Heart right ventricle (tissue), 16 donors: ENCODE results near the gene CASKIN1. TPM values are rescaled to one million over a fixed set of nuclear protein-coding genes. Genes with fewer than 3 reads are reported as not detected.

ENCODE experiments used
- ATAC-seq, 8 donors: fragments of 200-7000 bp; cut with Tn5 transposase; one replicate each; pipeline ENCODE4 v1.9.1; 2020; ENCODE audit warnings: mild to moderate bottlenecking in 8 of 8, moderate library complexity in 8 of 8, moderate number of reproducible peaks in 1 of 8
- DNase-seq, 2 donors: peaks; one replicate each; pipeline ENCODE4 v3.0.0-alpha.2; 2020
- H3K27ac ChIP-seq, 10 donors: fragments of 200-600 bp; sonication (generic) in 2 of 10; one replicate each; pipeline versions ENCODE4 v1.5.0 to v1.8.0; 2020 to 2022; ENCODE audit warnings: mild to moderate bottlenecking in 3 of 10
- H3K27me3 ChIP-seq, 7 donors: fragments of 200-600 bp; one replicate each; pipeline ENCODE4 v1.8.0; 2021 to 2022; ENCODE audit warnings: mild to moderate bottlenecking in 2 of 7
- H3K36me3 ChIP-seq, 9 donors: fragments of 200-600 bp; sonication (generic) in 1 of 9; one replicate each; pipeline versions ENCODE4 v1.5.0 to v1.8.0; 2020 to 2022; ENCODE audit warnings: mild to moderate bottlenecking in 2 of 9
- H3K4me1 ChIP-seq, 9 donors: fragments of 200-600 bp; sonication (generic) in 1 of 9; one replicate each; pipeline versions ENCODE4 v1.5.0 to v1.8.0; 2020 to 2022; ENCODE audit warnings: mild to moderate bottlenecking in 4 of 9
- H3K4me3 ChIP-seq, 10 donors: fragments of 200-600 bp; sonication (generic) in 2 of 10; one replicate each; pipeline versions ENCODE4 v1.5.0 to v1.8.0; 2020 to 2022; ENCODE audit warnings: mild to moderate bottlenecking in 7 of 10, moderate library complexity in 2 of 10
- H3K9me3 ChIP-seq, 11 donors: fragments of 200-600 bp in 10 of 11; sonication (generic) in 2 of 11; one replicate each; pipeline versions ENCODE4 v1.5.0 to v1.8.0; 2013 to 2022; ENCODE audit warnings: mild to moderate bottlenecking in 2 of 11, control low read depth in 1 of 11, moderate library complexity in 1 of 11
- CTCF ChIP-seq, 9 donors: fragments of 200-600 bp; sonication (generic) in 2 of 9; IDR thresholded peaks; one replicate each; pipeline versions ENCODE4 v1.5.0 to v1.8.0; 2021 to 2022; ENCODE audit warnings: antibody characterized with exemption in 9 of 9, mild to moderate bottlenecking in 5 of 9, moderate library complexity in 1 of 9
- WGBS, 2 donors: extraction: QIAGEN DNeasy Blood & Tissue Kit; methylation state at CpG; one replicate each; pipeline ENCODE4 v1.1.7; 2013; ENCODE audit warnings: inconsistent platforms in 1 of 2; 5-methylcytosine and 5-hydroxymethylcytosine counted together
- intact Hi-C, 10 donors: fragments of 100-400 bp; cut with DNase I; formaldehyde crosslinking; loops; one replicate each; pipeline versions ENCODE4 v1.11.1 to v1.14.2; 2022
- polyA plus RNA-seq, 2 donors: library from polyadenylated mRNA; stranded (reverse); fragments of 200-250 nt; gene quantifications; one replicate each; pipeline ENCODE4 v1.2.3, GENCODE V29; 2013
- total RNA-seq, 10 donors: library from RNA; stranded (reverse); fragmentation: NEBNext Ultra II Directional in 3 of 10; extraction: Animal tissue kit (Norgen Biotek cat#: 25700) in 3 of 10; gene quantifications; one replicate each; pipeline versions ENCODE4 v1.2.1 to v1.2.4, GENCODE V29; 2021 to 2023
- donor health status: Arrhythmogenic right ventricular cardiomyopathy.
- donor health status: ischemic (EF 13 %, LVEDD 7.1; RV severe dilation, severe dysfunction).
- donor health status: healthy with polysubstance abuse.
- donor health status: DM: no; HTN: yes; CAD: no.
- donor health status: DM: no; HTN: no; CAD: no.
- donor health status: ischemic (EF 25% LVEDD 6.9; RV normal size, moderate dysfunction).
- donor health status: ischemic (EF 25% LVEDD 5.7; RV mildly dilated, moderate dysfunction).
- donor health status: healthy.
- donor health status: DM: yes; HTN: yes; CAD: no.
- donor health status: Ischemic cardiomyopathy.
- donor health status: ischemic (EF 35%, LVEDD 5.7; RV mildly dilated, moderate dysfunction).
- donor health status: nonischemic (EF 11% LVEDD 7.7; RV severe dilation, severe dysfunction).
- donor health status: DM: yes; HTN: yes; CAD: no.
- donor health status: PGD.
- donor health status: ischemic (EF 29% LVEDD 5.4; RV normal size, mild dysfunction).
- donor health status: nonischemic (EF 23%, LVEDD 6.1; RV moderate dilation, normal function).

Gene CASKIN1
- total and polyA plus RNA-seq, 12 donors, result 0.24 to 6.0 (median 1.1) TPM

- 79 to 82% methylated on average over 13 of the region's 13 CpGs for WGBS, 2 donors
- Histone ChIP-seq H3K4me3 (no peak overlapping the region), H3K27ac (no peak overlapping the region), H3K36me3 (peaks cover 0 to 23% (median 2%) of the 10 kb centered on the region in 9 donors), H3K9me3 (no peaks in the 10 kb centered on the region), H3K4me1 (peaks cover 35 to 80% (median 71%) of the 10 kb centered on the region in 9 donors), H3K27me3 (peaks cover 0 to 14% (median 0%) of the 10 kb centered on the region in 7 donors)
- intact Hi-C loops, result loop anchor here in 4 of 10 donors (2.0 to 10.0 kb wide), 4 partner anchors 101 to 353 kb away; partner anchors contain the start of gene ECI1 (in 1 of the 4)
- ATAC-seq (no peak), DNase-seq (no peak)
- no peak for TF ChIP-seq CTCF (IDR thresholded peaks at IDR 0.05)
Measured at GRCh38 chr16:2151188-2152091, 45.0 kb downstream of the CASKIN1 start.

DNA sequence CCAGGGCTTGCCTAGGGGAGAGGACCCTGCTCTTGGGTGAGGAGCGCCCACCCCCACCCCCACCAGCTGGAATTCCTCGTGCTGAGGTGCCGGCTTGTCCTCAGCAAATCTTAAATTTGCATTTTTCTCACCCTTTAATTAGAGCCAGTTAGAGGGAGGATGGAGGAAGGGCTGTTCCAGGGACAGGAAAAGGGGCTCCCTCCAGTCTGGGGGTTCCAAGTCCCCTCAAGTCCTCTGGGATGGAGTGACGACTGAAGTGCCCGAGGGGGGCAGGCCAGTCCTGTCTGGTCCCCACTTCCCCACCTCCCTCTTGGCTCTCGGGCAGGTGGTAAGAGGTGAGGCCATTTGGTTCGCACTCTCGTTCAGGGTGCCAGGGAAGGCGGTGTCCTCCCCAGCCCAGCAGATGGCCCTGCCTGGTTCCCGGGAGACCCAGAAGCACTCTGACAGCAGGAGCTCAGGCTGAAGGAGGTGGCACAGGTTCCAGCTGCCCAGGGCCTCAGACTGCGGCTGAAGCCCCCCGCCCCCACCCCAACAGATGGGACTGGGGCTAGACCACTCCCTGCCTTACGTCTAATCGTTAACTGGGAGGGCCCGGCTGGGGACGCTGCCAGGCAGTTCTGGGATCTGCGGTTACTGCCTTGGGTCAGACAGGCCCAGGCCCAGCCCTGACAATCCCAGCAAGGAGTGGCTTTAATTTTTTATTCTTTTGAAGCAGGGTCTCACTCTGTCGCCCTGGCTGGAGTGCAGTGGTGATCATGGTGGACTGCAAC, 45.8 kb downstream of the CASKIN1 start:
- no peak for DNase-seq
- H3K27ac ChIP-seq, result no peak overlapping the region
- H3K4me1 ChIP-seq, result peaks cover 35 to 75% (median 68%) of the 10 kb centered on the region in 9 donors
- peaks cover 0 to 23% (median 2%) of the 10 kb centered on the region in 9 donors for H3K36me3 ChIP-seq
- no peak overlapping the region for H3K4me3 ChIP-seq
- intact Hi-C loops, result loop anchor here in 3 of 10 donors (5.0 to 10.0 kb wide), 3 partner anchors 102 to 354 kb away; partner anchors contain the start of gene ECI1 (in 1 of the 3)
- no peak for TF ChIP-seq CTCF (IDR thresholded peaks at IDR 0.05)
- peaks cover 0 to 14% (median 0%) of the 10 kb centered on the region in 7 donors for H3K27me3 ChIP-seq
- no peaks in the 10 kb centered on the region for H3K9me3 ChIP-seq
- ATAC-seq, result no peak
- 63 to 64% methylated on average over 18 of the region's 18 CpGs for WGBS, 2 donors

GRCh38 chr16:2149630-2150417, 46.6 kb downstream of the CASKIN1 start:
- Histone ChIP-seq H3K27ac (no peak overlapping the region), H3K4me1 (peaks cover 35 to 75% (median 68%) of the 10 kb centered on the region in 9 donors), H3K36me3 (peaks cover 0 to 23% (median 2%) of the 10 kb centered on the region in 9 donors), H3K9me3 (no peaks in the 10 kb centered on the region), H3K27me3 (peaks cover 0 to 14% (median 0%) of the 10 kb centered on the region in 7 donors), H3K4me3 (no peak overlapping the region)
- TF ChIP-seq CTCF (IDR thresholded peaks at IDR 0.05), result no peak
- WGBS, 2 donors, result 66 to 71% methylated on average over 24 of the region's 24 CpGs
- intact Hi-C loops, result loop anchor here in 5 of 10 donors (5.0 to 10.0 kb wide), 5 partner anchors 65 to 355 kb away; partner anchors contain the start of genes ECI1 (in 1 of the 5) and ZNF598 (in 1 of the 5)
- no peak for ATAC-seq
- DNase-seq, result no peak
